Left renal pelvis (tissue), 4 donors: ENCODE measurements around the gene GAL3ST2. TPM values are rescaled to one million over a fixed set of nuclear protein-coding genes. Genes with fewer than 3 reads are reported as not detected.
A peak's percentile ranks its signal among the peaks of the same experiment; 100 is the strongest.
"Not testable (repeated sequence)": the region's sequence is repeated elsewhere in the genome, so short reads cannot be mapped to it uniquely, and the experiment has no call there.

ENCODE experiments used
- DNase-seq, 4 donors: peaks; one replicate each; pipeline ENCODE4 v3.0.0-alpha.2; 2013; ENCODE audit warnings: low read depth in 4 of 4, low spot score in 3 of 4
- polyA plus RNA-seq, 4 donors: library from polyadenylated mRNA; unstranded; fragments of 120-200 nt; gene quantifications; one replicate each; pipeline ENCODE4 v1.2.1, GENCODE V29; 2013; ENCODE audit not compliant: insufficient read length in 4 of 4

The GAL3ST2 gene
- polyA plus RNA-seq = under 1 TPM; 0.16 to 0.87 (median 0.28) TPM

GRCh38 chr2:241776336-241777169, at the start of gene GAL3ST2:
GAL3ST2 (plus strand) TSS chr2:241776822; CDS start chr2:241776956, 134 bp downstream.
- DNase-seq = no peak

- no peak for DNase-seq
These were observed 48.6 kb upstream of the GAL3ST2 start for GRCh38 chr2:241728000-241728399.

GRCh38 chr2:241728627-241729026, 48.0 kb upstream of the GAL3ST2 start:
- no peak for DNase-seq

GRCh38 chr2:241729868-241730267, 46.8 kb upstream of the GAL3ST2 start:
- no peak for DNase-seq

- DNase-seq = no peak
These were observed 45.8 kb upstream of the GAL3ST2 start for GRCh38 chr2:241730671-241731293.

GRCh38 chr2:241732513-241733186, 44.0 kb upstream of the GAL3ST2 start:
- peak in 1 of 4 donors; percentile 52 for DNase-seq

GRCh38 chr2:241733391-241734207, 43.0 kb upstream of the GAL3ST2 start:
- DNase-seq = no peak

GRCh38 chr2:241734208-241734466, 42.5 kb upstream of the GAL3ST2 start:
- no peak for DNase-seq

- peak; percentile 66 to 76 (median 74) for DNase-seq
These were observed 42.0 kb upstream of the GAL3ST2 start, which contains the start of gene D2HGDH for GRCh38 chr2:241734467-241735208. D2HGDH (plus strand) TSS chr2:241734630; CDS start chr2:241735225, 595 bp downstream.

GRCh38 chr2:241736111-241736510, 40.5 kb upstream of the GAL3ST2 start:
- no peak for DNase-seq

- DNase-seq = no peak
These were observed 38.5 kb upstream of the GAL3ST2 start for GRCh38 chr2:241738040-241738686.

GRCh38 chr2:241739177-241739576, 37.4 kb upstream of the GAL3ST2 start:
- no peak for DNase-seq

- no peak for DNase-seq
These were observed 37.0 kb upstream of the GAL3ST2 start for GRCh38 chr2:241739651-241740050.

GRCh38 chr2:241741016-241741415, 35.6 kb upstream of the GAL3ST2 start:
- DNase-seq = no peak

GRCh38 chr2:241742320-241742939, 34.2 kb upstream of the GAL3ST2 start:
- no peak for DNase-seq

GRCh38 chr2:241743008-241743407, 33.6 kb upstream of the GAL3ST2 start:
- DNase-seq = not testable (repeated sequence)

GRCh38 chr2:241743620-241744019, 33.0 kb upstream of the GAL3ST2 start:
- no peak for DNase-seq

- DNase-seq = no peak
These were observed 32.4 kb upstream of the GAL3ST2 start for GRCh38 chr2:241744028-241744754.
